Type B pancreatic cell (in vitro differentiated cells): Measurements from ENCODE around the gene NRN1. TPM values are rescaled to one million over a fixed set of nuclear protein-coding genes. Genes with fewer than 3 reads are reported as not detected.
"Not testable (repeated sequence)": the region's sequence is repeated elsewhere in the genome, so short reads cannot be mapped to it uniquely, and the experiment has no call there.

Experiments used
- DNase-seq: peaks from one replicate; pipeline ENCODE4 v3.0.0; 2021; ENCODE audit warnings: mixed read lengths; ENCODE audit not compliant: unreplicated experiment; ENCODE audit errors: extremely low spot score
- H3K27ac Mint-ChIP-seq: 2 replicates; pipeline ENCODE4 v1.8.0; 2021; ENCODE audit warnings: mild to moderate bottlenecking, mixed read lengths
- H3K27me3 Mint-ChIP-seq: 2 replicates; pipeline ENCODE4 v1.8.0; 2021; ENCODE audit warnings: mixed read lengths
- H3K36me3 Mint-ChIP-seq: 2 replicates; pipeline ENCODE4 v1.8.0; 2021; ENCODE audit warnings: mixed read lengths
- H3K4me1 Mint-ChIP-seq: one replicate; pipeline ENCODE4 v1.8.0; 2021; ENCODE audit warnings: mixed read lengths; ENCODE audit not compliant: unreplicated experiment
- H3K4me3 Mint-ChIP-seq: 2 replicates; pipeline ENCODE4 v1.8.0; 2021; ENCODE audit warnings: mild to moderate bottlenecking, mixed read lengths
- H3K9me3 Mint-ChIP-seq: 2 replicates; pipeline ENCODE4 v1.8.0; 2021; ENCODE audit warnings: mixed read lengths
- CTCF ChIP-seq: fragments of 200-600 bp; sonication (generic); conservative IDR thresholded peaks from 2 replicates; pipeline ENCODE4 v1.5.0; 2021; ENCODE audit warnings: antibody characterized with exemption, mild to moderate bottlenecking
- total RNA-seq: library from RNA; stranded (reverse); gene quantifications from 2 replicates; pipeline ENCODE4 v1.2.1, GENCODE V29; 2021; ENCODE audit warnings: low replicate concordance

Gene NRN1
- total RNA-seq, 1 donor from 2014 or later: 6.3 TPM

GRCh38 chr6:6033858-6034257 is 27.1 kb upstream of the NRN1 start:
- no peaks in the 10 kb centered on the region for H3K4me1 Mint-ChIP-seq
- H3K9me3 Mint-ChIP-seq: no peaks in the 10 kb centered on the region
- peaks cover 29% of the 10 kb centered on the region for H3K27me3 Mint-ChIP-seq
- TF ChIP-seq CTCF: no peak
- H3K4me3 Mint-ChIP-seq: no peak overlapping the region
- H3K27ac Mint-ChIP-seq: no peak overlapping the region
- no peaks in the 10 kb centered on the region for H3K36me3 Mint-ChIP-seq
- no peak for DNase-seq

GRCh38 chr6:6026513-6027205 is 19.9 kb upstream of the NRN1 start:
- H3K27me3 Mint-ChIP-seq: peaks cover 49% of the 10 kb centered on the region
- H3K4me1 Mint-ChIP-seq: no peaks in the 10 kb centered on the region

GRCh38 chr6:6025736-6026135 is 19.0 kb upstream of the NRN1 start:
- H3K36me3 Mint-ChIP-seq: no peaks in the 10 kb centered on the region
- no peaks in the 10 kb centered on the region for H3K9me3 Mint-ChIP-seq
- no peak overlapping the region for H3K27ac Mint-ChIP-seq
- no peaks in the 10 kb centered on the region for H3K4me1 Mint-ChIP-seq
- no peak overlapping the region for H3K4me3 Mint-ChIP-seq
- DNase-seq: no peak
- peaks cover 52% of the 10 kb centered on the region for H3K27me3 Mint-ChIP-seq
- TF ChIP-seq CTCF: no peak

More at GRCh38 chr6:6026513-6027205, 19.9 kb upstream of the NRN1 start:
- no peaks in the 10 kb centered on the region for H3K9me3 Mint-ChIP-seq
- no peak overlapping the region for H3K4me3 Mint-ChIP-seq
- no peak for TF ChIP-seq CTCF
- H3K27ac Mint-ChIP-seq: no peak overlapping the region
- no peaks in the 10 kb centered on the region for H3K36me3 Mint-ChIP-seq
- DNase-seq: no peak

- TF ChIP-seq CTCF: no peak
- no peaks in the 10 kb centered on the region for H3K36me3 Mint-ChIP-seq
- H3K4me1 Mint-ChIP-seq: no peaks in the 10 kb centered on the region
- no peak overlapping the region for H3K27ac Mint-ChIP-seq
- DNase-seq: no peak
- peaks cover 59% of the 10 kb centered on the region for H3K27me3 Mint-ChIP-seq
- H3K4me3 Mint-ChIP-seq: no peak overlapping the region
- no peaks in the 10 kb centered on the region for H3K9me3 Mint-ChIP-seq
Measured at GRCh38 chr6:6024220-6024619, 17.5 kb upstream of the NRN1 start.

- not testable (repeated sequence) for H3K27ac Mint-ChIP-seq, H3K4me3 Mint-ChIP-seq, H3K4me1 Mint-ChIP-seq, H3K9me3 Mint-ChIP-seq, H3K36me3 Mint-ChIP-seq, DNase-seq
- peaks cover 71% of the 10 kb centered on the region for H3K27me3 Mint-ChIP-seq
Measured at GRCh38 chr6:6022841-6023240, 16.1 kb upstream of the NRN1 start.

GRCh38 chr6:6008648-6009421 is 2.1 kb upstream of the NRN1 start:
- no peak overlapping the region for H3K27ac Mint-ChIP-seq
- no peaks in the 10 kb centered on the region for H3K36me3 Mint-ChIP-seq
- H3K4me1 Mint-ChIP-seq: peaks cover 16% of the 10 kb centered on the region
- H3K4me3 Mint-ChIP-seq: peak overlapping the region; percentile 81
- H3K27me3 Mint-ChIP-seq: peaks cover 91% of the 10 kb centered on the region
- peak; percentile 78 for DNase-seq
- TF ChIP-seq CTCF: no peak
- H3K9me3 Mint-ChIP-seq: no peaks in the 10 kb centered on the region
